Activated naive CD8-positive, alpha-beta T cell (primary cell): ENCODE measurements around the gene WTAP.
"Not testable (repeated sequence)": the region's sequence is repeated elsewhere in the genome, so short reads cannot be mapped to it uniquely, and the experiment has no call there.

Source experiments
- H3K27ac Mint-ChIP-seq: one replicate; pipeline ENCODE4 v1.8.0; 2021; ENCODE audit warnings: mixed read lengths
- H3K27me3 Mint-ChIP-seq: one replicate; pipeline ENCODE4 v1.8.0; 2021; ENCODE audit warnings: mixed read lengths
- H3K36me3 Mint-ChIP-seq: one replicate; pipeline ENCODE4 v1.8.0; 2021; ENCODE audit warnings: mixed read lengths
- H3K4me1 Mint-ChIP-seq: one replicate; pipeline ENCODE4 v1.8.0; 2021; ENCODE audit warnings: low read depth, mixed read lengths
- H3K4me3 Mint-ChIP-seq: one replicate; pipeline ENCODE4 v1.8.0; 2021; ENCODE audit warnings: mild to moderate bottlenecking, mixed read lengths
- H3K9me3 Mint-ChIP-seq: one replicate; pipeline ENCODE4 v1.8.0; 2021; ENCODE audit warnings: low read depth, mixed read lengths

The WTAP gene

DNA sequence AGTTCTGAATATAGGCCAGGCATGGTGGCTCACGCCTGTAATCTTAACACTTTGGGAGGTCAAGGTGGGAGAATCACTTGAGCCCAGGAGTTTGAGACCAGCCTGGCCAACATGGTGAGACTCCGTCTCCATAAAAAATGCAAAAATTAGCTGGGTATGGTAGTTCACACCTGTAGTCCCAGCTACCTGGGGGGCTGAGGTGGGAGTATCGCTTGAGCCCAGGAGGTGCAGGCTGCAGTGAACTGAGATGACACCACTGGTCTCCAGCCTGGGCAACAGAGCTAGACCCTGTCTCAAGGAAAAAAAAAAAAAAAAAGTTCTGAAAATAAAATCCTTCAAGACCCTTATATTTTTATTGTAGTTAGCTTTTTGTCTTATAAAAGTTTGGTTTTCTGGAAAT lies 11.7 kb upstream of the WTAP start:
- H3K9me3 Mint-ChIP-seq, result no peaks in the 10 kb centered on the region
- peaks cover 4% of the 10 kb centered on the region for H3K4me1 Mint-ChIP-seq
- H3K4me3 Mint-ChIP-seq, result no peak overlapping the region
- no peaks in the 10 kb centered on the region for H3K36me3 Mint-ChIP-seq
- no peak overlapping the region for H3K27ac Mint-ChIP-seq
- H3K27me3 Mint-ChIP-seq, result no peaks in the 10 kb centered on the region

DNA sequence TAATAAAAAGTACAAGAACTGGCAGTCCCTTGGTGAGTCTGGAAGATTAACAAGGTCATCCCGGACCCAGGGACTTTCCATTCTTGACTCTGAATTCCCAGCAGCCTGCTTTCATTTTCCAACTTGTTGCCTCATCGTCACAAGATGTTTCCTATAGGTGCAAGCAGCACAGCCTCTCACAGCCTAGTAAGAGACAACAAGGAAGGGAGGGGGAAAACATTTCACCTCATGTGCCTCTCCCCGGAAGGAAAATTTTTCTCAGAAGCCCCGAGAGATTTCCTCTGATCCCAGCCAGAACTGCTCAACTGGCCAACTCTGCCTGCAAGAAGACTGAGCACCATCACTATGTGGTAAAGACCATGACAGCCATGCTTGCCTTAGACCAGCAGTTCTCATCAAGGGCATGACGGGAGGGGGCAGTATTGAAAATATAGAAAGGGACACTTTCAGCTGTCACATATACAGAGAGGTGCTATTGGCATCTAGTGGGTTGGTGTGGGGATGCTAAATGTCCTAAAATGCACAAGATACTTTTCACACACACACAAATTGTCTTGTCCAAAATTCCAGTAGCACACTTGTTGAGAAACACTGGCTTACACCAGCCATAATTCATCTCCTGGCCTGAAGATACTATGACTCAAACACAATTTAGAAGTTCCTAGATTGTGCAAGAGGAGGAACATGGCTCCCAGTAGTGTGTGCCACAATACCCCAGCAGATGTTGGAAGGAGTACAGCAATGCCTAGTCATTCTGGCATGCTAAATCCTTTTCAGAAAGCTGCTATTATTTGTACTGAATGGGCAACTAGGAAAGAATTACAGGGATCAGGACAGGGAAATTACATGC lies 10.8 kb upstream of the WTAP start:
- no peak overlapping the region for H3K4me3 Mint-ChIP-seq
- H3K4me1 Mint-ChIP-seq, result peaks cover 4% of the 10 kb centered on the region
- H3K9me3 Mint-ChIP-seq, result no peaks in the 10 kb centered on the region
- H3K27ac Mint-ChIP-seq, result no peak overlapping the region
- H3K27me3 Mint-ChIP-seq, result no peaks in the 10 kb centered on the region
- H3K36me3 Mint-ChIP-seq, result no peaks in the 10 kb centered on the region

DNA sequence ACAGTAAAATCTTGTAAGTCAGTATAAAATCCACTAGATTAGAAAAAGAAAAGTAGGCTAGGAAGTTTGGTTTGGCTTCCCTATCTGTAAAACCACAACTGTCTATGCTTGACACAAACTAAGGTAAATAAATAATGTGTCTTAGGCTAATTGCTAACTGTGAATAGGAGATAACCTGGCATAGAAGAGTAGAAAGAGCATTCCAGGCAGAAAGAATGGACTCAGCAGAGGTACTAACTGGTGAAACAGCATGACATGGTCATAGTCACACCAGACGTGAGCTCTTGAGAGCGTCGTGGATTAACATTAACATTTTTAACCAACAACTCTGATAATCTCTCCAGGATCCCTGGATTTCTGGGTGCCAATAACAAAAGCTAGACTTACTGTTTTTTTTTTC lies 8.7 kb upstream of the WTAP start:
- no peak overlapping the region for H3K4me3 Mint-ChIP-seq
- H3K27me3 Mint-ChIP-seq, result no peaks in the 10 kb centered on the region
- no peak overlapping the region for H3K27ac Mint-ChIP-seq
- H3K9me3 Mint-ChIP-seq, result no peaks in the 10 kb centered on the region
- peaks cover 9% of the 10 kb centered on the region for H3K36me3 Mint-ChIP-seq
- H3K4me1 Mint-ChIP-seq, result peaks cover 11% of the 10 kb centered on the region

DNA sequence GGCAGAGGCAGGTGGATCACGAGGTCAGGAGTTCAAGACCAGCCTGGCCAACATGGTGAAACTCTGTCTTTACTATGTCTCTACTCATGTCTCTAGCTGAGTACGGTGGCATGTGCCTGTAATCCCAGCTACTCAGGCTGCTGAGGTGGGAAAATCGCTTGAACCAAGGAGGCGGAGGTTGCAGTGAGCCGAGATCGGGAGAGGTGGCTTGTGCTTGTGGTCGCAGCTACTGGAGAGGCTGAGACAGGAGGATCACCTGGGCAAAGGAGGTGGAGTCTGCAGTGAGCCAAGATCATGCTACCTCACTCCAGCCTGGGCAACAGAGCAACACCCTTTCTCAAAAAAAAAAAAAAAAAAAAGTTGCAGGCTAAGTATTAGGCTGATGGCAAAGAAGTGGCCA lies 8.0 kb upstream of the WTAP start:
- no peaks in the 10 kb centered on the region for H3K27me3 Mint-ChIP-seq
- no peak overlapping the region for H3K27ac Mint-ChIP-seq
- H3K36me3 Mint-ChIP-seq, result peaks cover 9% of the 10 kb centered on the region
- H3K4me3 Mint-ChIP-seq, result no peak overlapping the region
- H3K9me3 Mint-ChIP-seq, result no peaks in the 10 kb centered on the region
- peaks cover 14% of the 10 kb centered on the region for H3K4me1 Mint-ChIP-seq

DNA sequence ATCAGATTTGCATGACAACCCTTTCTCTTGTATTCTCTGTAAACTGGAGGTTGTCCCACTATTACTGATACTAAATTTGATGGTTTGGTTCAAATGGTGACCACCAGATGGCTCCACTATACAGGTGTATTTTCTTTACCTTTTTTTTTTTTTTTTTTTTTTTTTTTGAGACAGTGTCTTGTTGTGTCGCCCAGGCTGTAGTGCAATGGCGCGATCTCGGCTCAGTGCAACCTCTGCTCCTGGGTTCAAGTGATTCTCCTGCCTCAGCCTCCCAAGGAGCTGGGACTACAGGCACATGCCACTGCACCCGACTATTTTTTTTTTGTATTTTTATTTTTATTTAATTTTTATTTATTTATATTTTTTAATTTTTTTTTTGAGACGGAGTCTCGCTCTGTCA lies 6.6 kb upstream of the WTAP start:
- peaks cover 21% of the 10 kb centered on the region for H3K4me1 Mint-ChIP-seq
- no peak overlapping the region for H3K4me3 Mint-ChIP-seq
- no peaks in the 10 kb centered on the region for H3K27me3 Mint-ChIP-seq
- H3K27ac Mint-ChIP-seq, result no peak overlapping the region
- peaks cover 9% of the 10 kb centered on the region for H3K36me3 Mint-ChIP-seq
- H3K9me3 Mint-ChIP-seq, result no peaks in the 10 kb centered on the region

DNA sequence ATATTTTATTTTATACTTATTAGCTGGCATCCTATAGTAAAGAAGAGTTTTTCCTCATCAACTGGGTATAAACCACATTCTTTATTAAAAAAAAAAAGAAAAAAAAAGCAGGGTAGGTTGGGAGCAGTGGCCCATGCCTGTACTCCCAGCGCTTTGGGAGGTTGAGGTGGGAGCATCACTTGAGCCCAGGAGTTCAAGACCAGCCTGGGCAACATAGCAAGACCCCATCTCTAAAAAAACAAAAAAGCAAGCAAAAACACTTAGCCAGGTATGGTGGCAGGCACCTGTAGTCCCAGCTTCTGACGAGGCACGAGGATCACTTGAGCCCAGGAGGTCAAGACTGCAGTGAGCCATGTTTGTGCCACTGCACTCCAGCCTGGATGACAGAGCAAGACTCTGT lies 5.3 kb upstream of the WTAP start:
- H3K36me3 Mint-ChIP-seq, result peaks cover 12% of the 10 kb centered on the region
- H3K27ac Mint-ChIP-seq, H3K27me3 Mint-ChIP-seq, H3K9me3 Mint-ChIP-seq, H3K4me3 Mint-ChIP-seq: not testable (repeated sequence)
- peaks cover 29% of the 10 kb centered on the region for H3K4me1 Mint-ChIP-seq

DNA sequence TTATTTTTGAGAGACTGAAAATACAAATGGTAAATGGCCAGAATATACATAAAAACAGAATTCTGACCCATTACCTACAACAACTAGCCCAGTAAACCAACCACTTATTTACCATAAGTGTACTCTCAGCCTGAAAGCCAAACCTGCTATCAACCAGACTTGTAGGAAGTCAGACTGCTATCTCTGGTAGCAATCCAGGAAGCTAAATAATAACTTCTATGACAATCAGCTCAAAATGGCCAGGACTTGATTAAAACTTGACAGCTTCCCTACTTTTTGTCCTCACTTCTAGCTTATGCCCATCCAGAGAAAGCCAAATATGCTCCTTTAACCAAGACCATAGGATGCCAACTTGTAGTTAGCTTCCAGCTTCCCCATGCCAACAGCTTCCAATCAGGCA lies 4.7 kb upstream of the WTAP start:
- no peak overlapping the region for H3K27ac Mint-ChIP-seq
- H3K4me3 Mint-ChIP-seq, result no peak overlapping the region

DNA sequence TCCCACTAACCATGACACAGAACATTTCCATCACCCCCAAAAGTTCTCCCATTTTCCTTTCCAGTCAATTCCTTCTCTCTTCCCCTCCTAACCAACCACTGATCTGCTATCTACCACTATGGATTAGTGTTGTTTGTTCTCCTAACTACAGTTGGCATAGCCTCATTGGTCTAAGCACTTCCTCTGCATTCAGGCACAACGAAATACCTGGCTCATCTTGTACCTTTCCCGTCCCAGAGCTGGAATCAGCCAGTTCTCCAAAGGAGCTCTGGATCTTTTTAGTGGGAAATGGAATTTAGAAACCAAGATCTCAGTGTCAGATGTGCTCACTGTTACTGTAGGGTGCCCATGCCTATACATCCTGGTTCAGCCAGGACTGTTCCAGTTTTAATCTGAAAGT lies 4.0 kb upstream of the WTAP start:
- Mint-ChIP-seq H3K27me3 (no peaks in the 10 kb centered on the region), H3K4me1 (peaks cover 29% of the 10 kb centered on the region), H3K4me3 (no peak overlapping the region), H3K9me3 (no peaks in the 10 kb centered on the region), H3K27ac (peak overlapping the region; percentile 30), H3K36me3 (peaks cover 15% of the 10 kb centered on the region)

More for the DNA sequence above, 4.7 kb upstream of the WTAP start:
- Mint-ChIP-seq H3K9me3 (no peaks in the 10 kb centered on the region), H3K27me3 (no peaks in the 10 kb centered on the region), H3K36me3 (peaks cover 12% of the 10 kb centered on the region), H3K4me1 (peaks cover 29% of the 10 kb centered on the region)

DNA sequence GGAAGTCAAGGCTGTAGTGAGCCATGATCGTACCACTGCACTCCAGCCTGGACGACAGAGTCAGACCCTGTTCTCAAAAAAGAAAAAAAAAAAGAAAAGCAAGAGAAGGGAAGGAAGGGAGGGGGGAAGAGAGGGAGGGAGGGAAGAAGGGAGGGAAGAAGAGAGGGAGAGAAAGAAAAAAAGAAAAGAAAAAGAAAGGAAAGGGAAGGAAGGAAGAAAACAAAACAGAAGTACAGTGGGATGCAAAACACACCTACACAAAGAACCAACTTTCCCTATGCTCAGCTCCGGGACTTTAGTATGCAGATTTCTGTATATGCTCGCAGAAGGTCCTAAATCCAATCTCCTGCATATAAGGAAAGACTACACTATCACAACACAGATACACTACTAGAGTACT lies 2.5 kb upstream of the WTAP start:
- Mint-ChIP-seq H3K4me1 (peaks cover 39% of the 10 kb centered on the region), H3K9me3 (no peaks in the 10 kb centered on the region), H3K27me3 (no peaks in the 10 kb centered on the region), H3K4me3 (peak overlapping the region; percentile 46), H3K27ac (peak overlapping the region; percentile 41), H3K36me3 (peaks cover 18% of the 10 kb centered on the region)

DNA sequence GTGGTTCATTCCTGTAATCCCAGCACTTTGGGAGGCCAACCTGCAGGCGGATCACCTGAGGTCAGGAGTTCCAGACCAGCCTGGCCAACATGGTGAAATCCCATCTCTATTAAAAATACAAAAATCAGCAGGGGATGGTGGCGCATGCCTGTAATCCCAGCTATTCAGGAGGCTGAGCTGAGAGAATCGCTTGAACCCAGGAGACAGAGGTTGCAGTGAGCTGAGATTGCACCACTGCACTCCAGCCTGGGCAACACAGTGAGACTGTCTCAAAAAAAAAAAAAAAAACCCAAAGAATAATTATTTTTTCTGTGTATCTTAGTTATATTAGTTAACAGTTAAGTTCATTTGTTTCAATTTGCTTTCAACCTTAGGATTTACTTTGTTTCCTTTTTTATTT lies 2.1 kb upstream of the WTAP start:
- H3K4me3 Mint-ChIP-seq, result peak overlapping the region; percentile 46
- H3K27me3 Mint-ChIP-seq, H3K9me3 Mint-ChIP-seq: not testable (repeated sequence)
- peaks cover 43% of the 10 kb centered on the region for H3K4me1 Mint-ChIP-seq
- peak overlapping the region; percentile 41 for H3K27ac Mint-ChIP-seq
- peaks cover 18% of the 10 kb centered on the region for H3K36me3 Mint-ChIP-seq

DNA sequence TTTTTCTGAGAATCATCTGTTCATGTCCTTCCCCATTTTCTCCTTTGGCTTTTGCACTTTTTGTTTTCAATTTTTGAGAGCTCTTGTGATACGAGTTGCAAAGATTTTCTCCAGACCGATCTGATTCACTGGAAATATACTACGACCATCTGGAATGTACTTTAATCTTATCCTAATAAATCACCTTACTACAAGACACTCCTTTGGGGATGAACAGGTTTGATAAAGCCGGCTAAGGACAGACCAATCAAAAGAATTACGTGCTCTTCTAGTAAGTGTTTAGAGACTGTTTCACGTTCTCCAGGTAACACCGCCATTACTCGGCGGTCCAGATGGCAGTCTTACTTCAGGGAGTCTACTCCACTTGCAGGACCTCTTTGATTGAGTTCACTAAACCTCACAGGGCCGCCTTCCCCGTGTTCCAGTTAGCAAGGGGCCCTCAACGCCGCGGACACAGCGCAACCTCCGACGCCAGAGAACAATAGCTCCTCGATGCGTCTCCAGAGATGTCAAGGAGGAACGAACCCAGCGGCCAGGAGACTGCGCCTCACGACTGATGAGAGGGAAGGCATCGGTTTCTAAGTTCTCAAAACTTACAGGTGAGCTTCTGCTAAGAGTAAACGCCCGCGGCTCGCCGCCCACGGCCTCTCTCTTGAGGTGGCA lies 920 bp upstream of the WTAP start:
- Mint-ChIP-seq H3K27me3 (no peaks in the 10 kb centered on the region), H3K9me3 (no peaks in the 10 kb centered on the region), H3K27ac (peak overlapping the region; percentile 98), H3K4me3 (peak overlapping the region; percentile 96), H3K4me1 (peaks cover 54% of the 10 kb centered on the region), H3K36me3 (peaks cover 18% of the 10 kb centered on the region)

DNA sequence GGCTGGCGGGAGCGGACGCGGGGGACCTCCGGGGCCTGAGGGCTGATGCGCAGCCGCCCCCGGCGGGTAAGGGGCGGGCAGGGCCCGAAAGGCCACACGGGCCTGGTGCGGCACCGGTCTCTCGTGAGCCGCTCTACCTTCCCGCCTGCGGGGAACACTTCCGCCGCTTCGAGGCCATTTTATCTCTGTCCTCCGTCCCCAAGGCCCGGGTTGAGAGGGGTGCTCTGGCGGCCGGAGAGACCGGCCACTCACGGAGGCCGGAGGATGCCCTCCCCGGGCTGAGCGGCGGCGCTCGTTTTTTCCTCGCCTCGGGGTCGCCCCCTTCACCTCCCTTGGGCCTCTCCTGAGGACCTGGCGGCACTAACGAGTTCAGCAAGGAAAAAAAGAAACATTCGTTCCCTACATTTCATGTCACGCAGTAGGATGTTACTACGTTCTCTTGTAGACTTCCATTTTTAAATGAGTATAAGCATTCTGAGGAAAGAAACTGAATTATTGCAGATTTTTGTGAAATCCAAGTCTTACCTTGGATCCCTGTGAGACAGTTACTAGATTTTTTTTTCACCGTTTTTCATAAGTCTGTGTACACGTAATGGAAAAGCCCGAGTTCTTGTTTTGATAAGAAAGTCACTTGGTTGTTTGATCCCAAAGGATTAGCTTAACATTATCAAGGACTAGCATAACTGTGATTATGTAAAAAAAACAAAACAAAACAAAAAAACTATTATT lies 575 bp downstream of the WTAP start:
- Mint-ChIP-seq H3K4me3 (peak overlapping the region; percentile 95), H3K36me3 (peaks cover 12% of the 10 kb centered on the region), H3K4me1 (peaks cover 63% of the 10 kb centered on the region), H3K27ac (peak overlapping the region; percentile 95), H3K27me3 (no peaks in the 10 kb centered on the region), H3K9me3 (no peaks in the 10 kb centered on the region)

DNA sequence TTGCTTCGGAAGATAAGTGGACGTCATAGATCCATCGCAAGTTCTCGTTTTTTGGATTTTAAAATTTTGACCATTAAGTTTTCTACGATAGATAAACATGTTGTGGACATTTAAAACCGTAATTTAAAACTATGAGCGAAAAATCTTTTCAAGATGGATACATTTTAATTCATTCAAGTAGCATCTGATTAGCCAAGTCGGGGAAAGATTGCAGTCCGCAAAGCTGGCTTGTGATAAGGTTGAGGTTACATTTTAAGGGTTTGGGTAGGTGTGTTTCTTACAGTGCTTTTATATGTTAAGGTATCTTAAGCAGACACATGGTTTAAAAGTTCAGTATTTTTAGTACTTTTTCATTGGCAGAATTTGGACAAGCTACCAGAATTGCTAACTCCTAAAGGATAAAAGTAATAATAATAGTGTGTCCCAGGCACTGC lies 1.2 kb downstream of the WTAP start:
- peak overlapping the region; percentile 95 for H3K4me3 Mint-ChIP-seq
- H3K36me3 Mint-ChIP-seq, result peaks cover 9% of the 10 kb centered on the region
- H3K4me1 Mint-ChIP-seq, result peaks cover 64% of the 10 kb centered on the region
- peak overlapping the region; percentile 95 for H3K27ac Mint-ChIP-seq
- no peaks in the 10 kb centered on the region for H3K9me3 Mint-ChIP-seq
- no peaks in the 10 kb centered on the region for H3K27me3 Mint-ChIP-seq

DNA sequence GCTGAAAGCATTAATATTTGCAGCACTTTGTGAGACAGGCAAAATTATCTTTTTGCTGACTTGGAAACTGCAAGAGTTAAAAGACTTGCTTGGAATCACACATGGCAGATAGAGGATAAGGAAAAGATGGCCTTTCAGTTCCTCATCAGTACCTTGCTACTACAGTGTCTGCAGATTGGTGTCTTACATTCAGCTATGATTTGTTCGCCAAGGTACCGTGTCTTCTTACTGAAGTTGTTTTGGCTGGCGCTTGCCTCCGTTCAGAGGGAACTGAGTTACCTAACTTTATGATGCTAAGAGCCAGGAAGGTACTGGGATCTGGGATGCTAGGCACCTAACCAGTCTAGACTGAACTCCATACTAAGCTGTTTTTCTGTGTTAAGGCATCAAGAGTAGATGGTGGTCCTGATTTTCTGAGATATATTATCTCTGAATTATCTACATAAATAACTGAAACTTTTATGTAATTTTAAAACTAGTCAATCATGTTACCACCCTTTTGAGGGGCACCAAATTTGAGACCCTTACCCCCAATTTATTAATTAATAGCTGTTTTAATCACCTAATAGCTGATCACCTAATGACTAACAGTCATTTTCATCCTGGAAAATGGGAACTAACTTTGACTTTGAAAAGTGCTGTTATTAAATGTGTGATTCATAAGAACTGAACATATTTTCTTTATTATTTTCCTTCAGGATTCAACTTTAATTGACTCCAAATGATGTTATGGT lies 2.5 kb downstream of the WTAP start:
- Mint-ChIP-seq H3K27ac (peak overlapping the region; percentile 95), H3K27me3 (no peaks in the 10 kb centered on the region), H3K36me3 (peaks cover 9% of the 10 kb centered on the region), H3K4me3 (peak overlapping the region; percentile 95), H3K4me1 (peaks cover 71% of the 10 kb centered on the region), H3K9me3 (no peaks in the 10 kb centered on the region)

DNA sequence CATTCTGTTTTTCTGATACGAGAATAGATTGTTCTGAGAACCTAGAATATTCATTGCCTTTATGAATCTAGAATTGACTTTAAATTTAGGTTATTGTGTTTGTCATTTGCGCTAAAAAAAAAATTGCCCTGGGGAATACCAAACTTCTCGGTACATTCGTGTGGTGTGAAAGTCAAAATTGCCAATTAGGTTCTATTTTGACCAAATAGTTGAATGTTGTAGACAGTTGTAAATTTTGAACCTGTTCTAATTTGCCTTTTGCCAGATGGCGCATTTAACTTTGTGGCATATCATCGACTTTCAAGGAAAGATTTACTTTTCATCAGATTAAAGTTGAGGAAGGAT lies 3.0 kb downstream of the WTAP start:
- Mint-ChIP-seq H3K4me1 (peaks cover 72% of the 10 kb centered on the region), H3K36me3 (peaks cover 9% of the 10 kb centered on the region), H3K9me3 (no peaks in the 10 kb centered on the region), H3K27ac (peak overlapping the region; percentile 1), H3K27me3 (no peaks in the 10 kb centered on the region), H3K4me3 (peak overlapping the region; percentile 95)
